HG03342 (cell line): ENCODE data around the gene TMEM17.
"Not testable (repeated sequence)": the region's sequence is repeated elsewhere in the genome, so short reads cannot be mapped to it uniquely, and the experiment has no call there.

Source experiments
- ATAC-seq: cut with Tn5 transposase; IDR thresholded peaks from one replicate; pipeline ENCODE4 v1.9.1; 2021; ENCODE audit warnings: mild to moderate bottlenecking, moderate library complexity; ENCODE audit not compliant: unreplicated experiment

The TMEM17 gene

GRCh38 chr2:62505750-62506420, at the start of gene TMEM17:
TSS of gene TMEM17 (minus strand) at chr2:62506195. CDS start at chr2:62506129, 66 bp downstream.
- ATAC-seq, result peak; percentile 75

GRCh38 chr2:62554440-62554839, 48.4 kb upstream of the TMEM17 start:
- ATAC-seq, result no peak

- no peak for ATAC-seq
Measured at GRCh38 chr2:62550461-62550860, 44.5 kb upstream of the TMEM17 start.

- no peak for ATAC-seq
Measured at GRCh38 chr2:62547854-62548253, 41.9 kb upstream of the TMEM17 start.

GRCh38 chr2:62545261-62545660, 39.3 kb upstream of the TMEM17 start:
- no peak for ATAC-seq

- ATAC-seq, result no peak
Measured at GRCh38 chr2:62540408-62541168, 34.6 kb upstream of the TMEM17 start.

GRCh38 chr2:62539606-62540407, 33.8 kb upstream of the TMEM17 start:
- no peak for ATAC-seq

- ATAC-seq, result no peak
Measured at GRCh38 chr2:62538756-62539155, 32.8 kb upstream of the TMEM17 start.

- ATAC-seq, result no peak
Measured at GRCh38 chr2:62537814-62538213, 31.8 kb upstream of the TMEM17 start.

- ATAC-seq, result no peak
Measured at GRCh38 chr2:62536873-62537547, 31.0 kb upstream of the TMEM17 start.

GRCh38 chr2:62535521-62535920, 29.5 kb upstream of the TMEM17 start:
- ATAC-seq, result not testable (repeated sequence)

GRCh38 chr2:62531594-62531993, 25.6 kb upstream of the TMEM17 start:
- ATAC-seq, result no peak

GRCh38 chr2:62529758-62530157, 23.8 kb upstream of the TMEM17 start:
- no peak for ATAC-seq

GRCh38 chr2:62527478-62528210, 21.6 kb upstream of the TMEM17 start:
- ATAC-seq, result no peak

- ATAC-seq, result no peak
Measured at GRCh38 chr2:62526531-62527381, 20.8 kb upstream of the TMEM17 start.

GRCh38 chr2:62525549-62526269, 19.7 kb upstream of the TMEM17 start:
- ATAC-seq, result no peak

- ATAC-seq, result no peak
Measured at GRCh38 chr2:62524293-62524941, 18.4 kb upstream of the TMEM17 start.

- ATAC-seq, result not testable (repeated sequence)
Measured at GRCh38 chr2:62521061-62521460, 15.1 kb upstream of the TMEM17 start.
